ENCODE measurements around the gene EPAS1. TPM values are rescaled to one million over a fixed set of nuclear protein-coding genes. Genes with fewer than 3 reads are reported as not detected.

EPAS1 gene
- total and polyA plus RNA-seq, 2 of the 13 experiments (the other 11 are each of a cell fraction or from before 2014, with no cell fraction given) = 47.1 to 182 TPM

DNA sequence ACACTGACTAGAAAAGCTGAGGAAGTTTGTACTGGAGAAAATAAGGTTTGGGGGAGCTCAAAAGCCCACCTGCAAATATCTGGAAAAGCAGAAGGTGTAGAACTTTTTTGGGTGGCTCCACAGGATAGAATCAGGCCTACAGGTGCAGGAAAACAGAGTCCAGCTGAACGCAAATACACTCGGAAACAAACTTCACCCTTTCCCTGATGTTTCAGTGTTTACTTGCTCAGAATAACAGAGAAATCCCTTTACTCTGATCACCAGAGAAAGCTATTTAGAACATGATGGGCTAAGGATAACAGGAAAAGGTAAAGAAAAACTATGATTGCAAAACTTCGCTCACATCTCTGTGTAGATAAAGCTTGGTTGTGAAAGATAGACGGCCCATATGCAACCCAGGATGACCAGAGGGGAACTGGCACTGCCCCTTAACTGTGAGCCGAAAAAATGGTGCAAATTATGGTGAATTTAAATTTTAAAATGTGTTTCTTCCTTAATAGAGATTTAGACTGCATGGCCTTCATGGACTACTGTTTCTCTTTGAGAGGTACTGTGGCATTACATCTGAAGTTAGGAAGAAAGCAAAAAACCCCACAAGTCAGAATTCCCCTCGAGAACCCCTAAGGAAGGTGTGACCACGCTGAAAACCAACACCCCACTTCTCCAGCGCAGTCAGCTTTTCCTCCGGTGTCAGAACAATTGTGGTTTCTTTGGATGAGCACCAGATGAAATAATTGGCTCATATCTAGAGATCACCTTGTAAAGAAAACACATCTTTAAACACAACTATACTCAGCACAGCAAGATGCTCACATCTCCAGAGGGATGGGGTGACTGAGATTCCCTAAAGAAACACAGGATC lies 97.7 kb downstream of the EPAS1 start (continued):
- TF ChIP-seq MTF2 (CRISPR knock-in tag; IDR thresholded peaks at IDR 0.05; ENCODE audit: borderline replicate concordance) (no peak), ZNF775 (CRISPR knock-in tag; IDR thresholded peaks at IDR 0.05; ENCODE audit: borderline replicate concordance) (peak; percentile 82; the same call in 1 of the 2 replicates), ZNF598 (CRISPR knock-in tag; IDR thresholded peaks at IDR 0.05; ENCODE audit: borderline replicate concordance) (no peak), SMARCE1 (IDR thresholded peaks at IDR 0.05; ENCODE audit: borderline replicate concordance) (no peak), ZC3H4 (CRISPR knock-in tag; IDR thresholded peaks at IDR 0.05; ENCODE audit: borderline replicate concordance) (no peak), SIN3B (IDR thresholded peaks at IDR 0.05; ENCODE audit: low read length) (no peak), ZNF44 (CRISPR knock-in tag; IDR thresholded peaks at IDR 0.05) (0 out of 2 replicates have a peak, but pooled peaks have one; percentile 76), ZNF772 (CRISPR knock-in tag; IDR thresholded peaks at IDR 0.05) (no peak; the same call in 1 of the 2 replicates), ZNF550 (CRISPR knock-in tag; IDR thresholded peaks at IDR 0.05; ENCODE audit: borderline replicate concordance) (no peak), ZNF709 (CRISPR knock-in tag; IDR thresholded peaks at IDR 0.05) (no peak), ZNF260 (CRISPR knock-in tag; IDR thresholded peaks at IDR 0.05; ENCODE audit: borderline replicate concordance, low read depth) (no peak)
- TF ChIP-seq, protein P1, sequence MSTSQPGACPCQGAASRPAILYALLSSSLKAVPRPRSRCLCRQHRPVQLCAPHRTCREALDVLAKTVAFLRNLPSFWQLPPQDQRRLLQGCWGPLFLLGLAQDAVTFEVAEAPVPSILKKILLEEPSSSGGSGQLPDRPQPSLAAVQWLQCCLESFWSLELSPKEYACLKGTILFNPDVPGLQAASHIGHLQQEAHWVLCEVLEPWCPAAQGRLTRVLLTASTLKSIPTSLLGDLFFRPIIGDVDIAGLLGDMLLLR (CRISPR knock-in tag; IDR thresholded peaks at IDR 0.05) = no peak
- TF ChIP-seq, protein P2, sequence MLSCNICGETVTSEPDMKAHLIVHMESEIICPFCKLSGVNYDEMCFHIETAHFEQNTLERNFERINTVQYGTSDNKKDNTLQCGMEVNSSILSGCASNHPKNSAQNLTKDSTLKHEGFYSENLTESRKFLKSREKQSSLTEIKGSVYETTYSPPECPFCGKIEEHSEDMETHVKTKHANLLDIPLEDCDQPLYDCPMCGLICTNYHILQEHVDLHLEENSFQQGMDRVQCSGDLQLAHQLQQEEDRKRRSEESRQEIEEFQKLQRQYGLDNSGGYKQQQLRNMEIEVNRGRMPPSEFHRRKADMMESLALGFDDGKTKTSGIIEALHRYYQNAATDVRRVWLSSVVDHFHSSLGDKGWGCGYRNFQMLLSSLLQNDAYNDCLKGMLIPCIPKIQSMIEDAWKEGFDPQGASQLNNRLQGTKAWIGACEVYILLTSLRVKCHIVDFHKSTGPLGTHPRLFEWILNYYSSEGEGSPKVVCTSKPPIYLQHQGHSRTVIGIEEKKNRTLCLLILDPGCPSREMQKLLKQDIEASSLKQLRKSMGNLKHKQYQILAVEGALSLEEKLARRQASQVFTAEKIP (CRISPR knock-in tag; IDR thresholded peaks at IDR 0.05; ENCODE audit: borderline replicate concordance) = no peak
- TF ChIP-seq, protein P3, sequence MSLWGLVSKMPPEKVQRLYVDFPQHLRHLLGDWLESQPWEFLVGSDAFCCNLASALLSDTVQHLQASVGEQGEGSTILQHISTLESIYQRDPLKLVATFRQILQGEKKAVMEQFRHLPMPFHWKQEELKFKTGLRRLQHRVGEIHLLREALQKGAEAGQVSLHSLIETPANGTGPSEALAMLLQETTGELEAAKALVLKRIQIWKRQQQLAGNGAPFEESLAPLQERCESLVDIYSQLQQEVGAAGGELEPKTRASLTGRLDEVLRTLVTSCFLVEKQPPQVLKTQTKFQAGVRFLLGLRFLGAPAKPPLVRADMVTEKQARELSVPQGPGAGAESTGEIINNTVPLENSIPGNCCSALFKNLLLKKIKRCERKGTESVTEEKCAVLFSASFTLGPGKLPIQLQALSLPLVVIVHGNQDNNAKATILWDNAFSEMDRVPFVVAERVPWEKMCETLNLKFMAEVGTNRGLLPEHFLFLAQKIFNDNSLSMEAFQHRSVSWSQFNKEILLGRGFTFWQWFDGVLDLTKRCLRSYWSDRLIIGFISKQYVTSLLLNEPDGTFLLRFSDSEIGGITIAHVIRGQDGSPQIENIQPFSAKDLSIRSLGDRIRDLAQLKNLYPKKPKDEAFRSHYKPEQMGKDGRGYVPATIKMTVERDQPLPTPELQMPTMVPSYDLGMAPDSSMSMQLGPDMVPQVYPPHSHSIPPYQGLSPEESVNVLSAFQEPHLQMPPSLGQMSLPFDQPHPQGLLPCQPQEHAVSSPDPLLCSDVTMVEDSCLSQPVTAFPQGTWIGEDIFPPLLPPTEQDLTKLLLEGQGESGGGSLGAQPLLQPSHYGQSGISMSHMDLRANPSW (CRISPR knock-in tag; IDR thresholded peaks at IDR 0.05; ENCODE audit: borderline replicate concordance) = 0 out of 2 replicates have a peak, but pooled peaks have one; percentile 77
- TF ChIP-seq, protein P4, sequence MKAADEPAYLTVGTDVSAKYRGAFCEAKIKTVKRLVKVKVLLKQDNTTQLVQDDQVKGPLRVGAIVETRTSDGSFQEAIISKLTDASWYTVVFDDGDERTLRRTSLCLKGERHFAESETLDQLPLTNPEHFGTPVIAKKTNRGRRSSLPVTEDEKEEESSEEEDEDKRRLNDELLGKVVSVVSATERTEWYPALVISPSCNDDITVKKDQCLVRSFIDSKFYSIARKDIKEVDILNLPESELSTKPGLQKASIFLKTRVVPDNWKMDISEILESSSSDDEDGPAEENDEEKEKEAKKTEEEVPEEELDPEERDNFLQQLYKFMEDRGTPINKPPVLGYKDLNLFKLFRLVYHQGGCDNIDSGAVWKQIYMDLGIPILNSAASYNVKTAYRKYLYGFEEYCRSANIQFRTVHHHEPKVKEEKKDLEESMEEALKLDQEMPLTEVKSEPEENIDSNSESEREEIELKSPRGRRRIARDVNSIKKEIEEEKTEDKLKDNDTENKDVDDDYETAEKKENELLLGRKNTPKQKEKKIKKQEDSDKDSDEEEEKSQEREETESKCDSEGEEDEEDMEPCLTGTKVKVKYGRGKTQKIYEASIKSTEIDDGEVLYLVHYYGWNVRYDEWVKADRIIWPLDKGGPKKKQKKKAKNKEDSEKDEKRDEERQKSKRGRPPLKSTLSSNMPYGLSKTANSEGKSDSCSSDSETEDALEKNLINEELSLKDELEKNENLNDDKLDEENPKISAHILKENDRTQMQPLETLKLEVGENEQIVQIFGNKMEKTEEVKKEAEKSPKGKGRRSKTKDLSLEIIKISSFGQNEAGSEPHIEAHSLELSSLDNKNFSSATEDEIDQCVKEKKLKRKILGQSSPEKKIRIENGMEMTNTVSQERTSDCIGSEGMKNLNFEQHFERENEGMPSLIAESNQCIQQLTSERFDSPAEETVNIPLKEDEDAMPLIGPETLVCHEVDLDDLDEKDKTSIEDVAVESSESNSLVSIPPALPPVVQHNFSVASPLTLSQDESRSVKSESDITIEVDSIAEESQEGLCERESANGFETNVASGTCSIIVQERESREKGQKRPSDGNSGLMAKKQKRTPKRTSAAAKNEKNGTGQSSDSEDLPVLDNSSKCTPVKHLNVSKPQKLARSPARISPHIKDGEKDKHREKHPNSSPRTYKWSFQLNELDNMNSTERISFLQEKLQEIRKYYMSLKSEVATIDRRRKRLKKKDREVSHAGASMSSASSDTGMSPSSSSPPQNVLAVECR (CRISPR knock-in tag; IDR thresholded peaks at IDR 0.05; ENCODE audit: borderline replicate concordance) = peak; percentile 45; the same call in 1 of the 2 replicates
- TF ChIP-seq, protein P5, sequence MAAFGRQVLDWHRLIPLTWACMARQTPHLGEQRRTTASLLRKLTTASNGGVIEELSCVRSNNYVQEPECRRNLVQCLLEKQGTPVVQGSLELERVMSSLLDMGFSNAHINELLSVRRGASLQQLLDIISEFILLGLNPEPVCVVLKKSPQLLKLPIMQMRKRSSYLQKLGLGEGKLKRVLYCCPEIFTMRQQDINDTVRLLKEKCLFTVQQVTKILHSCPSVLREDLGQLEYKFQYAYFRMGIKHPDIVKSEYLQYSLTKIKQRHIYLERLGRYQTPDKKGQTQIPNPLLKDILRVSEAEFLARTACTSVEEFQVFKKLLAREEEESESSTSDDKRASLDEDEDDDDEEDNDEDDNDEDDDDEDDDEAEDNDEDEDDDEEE (CRISPR knock-in tag; IDR thresholded peaks at IDR 0.05) = no peak
